Medulla oblongata (tissue), 1 donor: Measurements from ENCODE around the gene ALPI.
A peak's percentile ranks its signal among the peaks of the same experiment; 100 is the strongest.
"Not testable (repeated sequence)": the region's sequence is repeated elsewhere in the genome, so short reads cannot be mapped to it uniquely, and the experiment has no call there.

Experiments
- DNase-seq: peaks from one replicate; pipeline ENCODE4 v3.0.0-alpha.2; 2015; ENCODE audit errors: extremely low spot score

Gene ALPI

DNA sequence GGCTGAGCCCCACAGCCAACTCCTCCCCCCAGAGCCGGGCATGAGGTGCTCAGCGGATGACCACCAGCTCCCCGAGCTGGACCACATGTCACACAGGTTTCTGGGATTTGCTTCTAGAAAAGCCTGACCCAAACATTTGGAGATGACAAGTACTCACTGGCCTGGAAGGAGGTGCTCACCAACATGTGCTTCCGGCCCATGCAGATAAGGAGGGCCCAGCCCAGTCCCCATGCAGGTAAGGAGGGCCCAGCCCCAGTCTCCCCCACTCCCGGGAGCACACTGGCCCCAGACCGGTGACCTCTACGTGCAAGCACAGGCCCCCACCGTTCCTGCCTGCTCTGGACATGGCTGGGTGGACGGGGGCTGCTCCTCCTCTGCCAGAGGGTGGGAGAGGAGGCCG is 14.0 kb upstream of the ALPI start:
- not testable (repeated sequence) for DNase-seq

- not testable (repeated sequence) for DNase-seq
These were observed 13.5 kb upstream of the ALPI start for GRCh38 chr2:232442431-232442830.

- not testable (repeated sequence) for DNase-seq
These were observed 12.9 kb upstream of the ALPI start for GRCh38 chr2:232443047-232443446.

GRCh38 chr2:232443669-232444408 is 12.1 kb upstream of the ALPI start:
- not testable (repeated sequence) for DNase-seq

- no peak for DNase-seq
These were observed 11.4 kb upstream of the ALPI start for GRCh38 chr2:232444409-232445148.

DNA sequence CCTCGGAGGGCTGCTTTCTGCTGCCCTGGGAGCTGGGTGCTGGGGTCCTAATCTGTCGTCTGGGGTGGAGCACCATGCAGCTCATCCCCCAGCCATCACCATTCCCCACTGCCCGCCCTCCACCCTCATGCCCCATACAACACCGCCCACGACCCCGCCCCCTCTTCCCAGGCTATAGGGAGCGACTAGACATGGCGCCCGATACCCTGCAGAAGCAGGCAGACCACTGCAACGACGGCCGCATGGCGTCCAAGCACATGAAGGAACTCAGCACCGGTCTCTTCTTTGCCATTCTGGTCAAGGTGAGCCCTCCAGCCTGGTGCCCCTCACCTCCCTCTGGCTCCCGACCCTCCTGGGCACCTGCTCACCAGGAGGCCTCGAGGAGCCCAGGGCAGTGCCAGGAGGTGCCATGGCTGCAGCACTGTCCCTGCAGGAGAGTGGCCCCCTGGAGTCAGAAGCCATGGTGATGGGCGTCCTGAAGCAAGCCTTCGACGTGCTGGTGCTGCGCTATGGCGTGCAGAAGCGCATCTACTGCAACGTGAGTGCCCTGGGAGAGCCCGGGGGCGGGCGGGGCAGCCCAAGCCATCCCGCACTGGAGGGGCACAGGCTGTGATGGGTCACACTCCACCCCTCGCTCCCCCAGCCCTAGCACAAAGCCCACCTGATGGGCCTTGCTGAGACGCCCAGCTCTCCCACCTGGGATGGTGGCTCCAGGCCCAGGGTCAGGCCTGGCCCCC is 10.6 kb upstream of the ALPI start:
- DNase-seq = not testable (repeated sequence)

DNA sequence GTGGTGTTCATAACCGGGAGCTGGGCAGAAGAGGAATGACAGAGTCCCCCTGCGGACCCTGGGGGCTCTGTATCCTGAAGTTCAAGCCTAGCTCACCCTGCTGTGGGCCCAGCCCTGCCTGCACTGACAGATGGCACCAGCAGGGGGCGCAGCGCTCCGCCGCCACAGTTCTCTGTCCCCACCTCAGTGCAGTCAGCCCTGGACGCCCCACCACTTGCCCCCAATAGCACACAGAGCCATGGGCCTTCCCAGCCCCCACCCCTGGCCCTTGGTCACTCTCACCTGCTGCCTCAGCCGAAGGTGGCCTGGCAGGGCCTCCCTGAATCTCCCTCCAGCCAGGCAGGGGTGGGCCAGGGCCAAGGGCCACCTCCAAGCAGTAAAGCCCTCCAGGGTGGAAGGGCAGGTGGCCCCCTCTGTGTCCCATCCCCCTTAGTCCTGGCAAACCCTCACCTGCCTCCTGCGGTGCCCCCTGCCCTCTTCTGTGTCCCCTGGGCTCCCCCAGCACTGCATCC is 9.6 kb upstream of the ALPI start:
- not testable (repeated sequence) for DNase-seq

DNA sequence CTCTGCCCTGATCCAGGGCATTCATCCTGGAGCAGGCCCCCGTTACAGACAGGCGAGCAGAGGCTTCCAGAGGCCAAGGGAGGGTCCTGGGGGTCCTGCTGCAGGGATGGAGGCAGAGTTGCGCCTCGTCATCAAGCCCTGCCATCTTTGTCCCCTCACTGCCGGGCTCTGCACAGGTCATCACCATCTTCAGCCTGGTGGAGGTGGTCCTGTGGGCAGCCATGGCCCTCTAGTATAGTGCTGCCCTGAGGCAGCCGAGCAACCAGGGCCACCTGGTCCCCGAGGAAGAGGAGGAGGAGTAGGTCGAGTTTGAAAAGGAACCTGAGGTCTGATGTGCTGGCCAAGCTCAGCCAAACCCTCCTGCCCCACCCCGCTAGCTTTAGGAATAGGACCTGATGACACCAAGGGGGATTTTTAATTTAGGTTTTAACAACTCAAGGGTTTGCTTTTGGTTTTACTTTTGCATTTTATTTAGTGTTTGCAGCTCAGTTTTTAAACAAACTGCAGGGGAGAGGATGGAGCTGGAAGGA is 8.8 kb upstream of the ALPI start:
- no peak for DNase-seq

GRCh38 chr2:232447638-232448303 is 8.2 kb upstream of the ALPI start:
- DNase-seq = peak; percentile 3

GRCh38 chr2:232448304-232448690 is 7.7 kb upstream of the ALPI start:
- peak; percentile 12 for DNase-seq

GRCh38 chr2:232449964-232450363 is 6.0 kb upstream of the ALPI start:
- DNase-seq = no peak

DNA sequence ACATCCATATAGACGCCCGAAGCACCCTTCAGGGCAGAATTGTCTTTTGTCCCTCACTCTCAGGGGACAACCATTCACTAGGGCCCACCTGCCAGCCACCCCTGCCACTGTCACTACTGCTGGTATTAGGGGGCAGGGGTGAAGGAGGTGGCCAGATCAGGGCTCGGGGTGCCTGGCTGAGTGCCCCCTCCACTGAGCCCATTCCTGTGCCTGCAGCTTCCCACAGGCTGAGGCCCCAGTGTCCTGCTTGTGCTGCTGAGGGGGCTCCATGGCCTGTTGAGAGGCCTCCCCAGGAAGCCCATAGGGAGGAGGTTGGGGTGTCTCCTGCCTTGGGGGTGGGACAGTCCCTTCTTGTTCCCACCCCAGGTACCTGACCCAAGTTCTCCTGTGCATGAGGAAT is 4.3 kb upstream of the ALPI start:
- not testable (repeated sequence) for DNase-seq

DNA sequence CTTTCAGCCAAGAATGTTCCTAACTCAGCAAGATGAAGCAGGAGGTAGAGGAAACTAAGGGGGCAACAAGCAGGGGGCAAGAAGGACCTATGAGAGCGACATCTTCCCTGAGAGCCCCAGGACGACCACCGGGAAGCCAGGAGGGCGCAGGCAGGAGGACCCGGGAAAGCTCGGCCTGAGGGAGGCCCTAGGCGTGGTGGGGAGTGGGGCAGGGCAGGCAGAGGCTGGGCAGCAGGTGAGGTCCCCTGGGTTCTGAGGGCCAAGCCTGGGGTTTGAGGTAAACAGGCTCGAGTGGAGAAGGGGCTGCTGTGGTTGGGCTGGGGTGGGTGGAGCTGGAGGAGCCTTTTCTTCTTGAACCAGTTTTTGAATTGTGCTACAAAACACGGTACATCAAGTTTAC is 1.3 kb upstream of the ALPI start:
- DNase-seq = no peak

- no peak for DNase-seq
These were observed 555 bp downstream of the ALPI start for GRCh38 chr2:232456296-232457120.

- no peak for DNase-seq
These were observed 1.4 kb downstream of the ALPI start for GRCh38 chr2:232457121-232458011.

- DNase-seq = no peak
These were observed 2.2 kb downstream of the ALPI start for GRCh38 chr2:232458051-232458660.

DNA sequence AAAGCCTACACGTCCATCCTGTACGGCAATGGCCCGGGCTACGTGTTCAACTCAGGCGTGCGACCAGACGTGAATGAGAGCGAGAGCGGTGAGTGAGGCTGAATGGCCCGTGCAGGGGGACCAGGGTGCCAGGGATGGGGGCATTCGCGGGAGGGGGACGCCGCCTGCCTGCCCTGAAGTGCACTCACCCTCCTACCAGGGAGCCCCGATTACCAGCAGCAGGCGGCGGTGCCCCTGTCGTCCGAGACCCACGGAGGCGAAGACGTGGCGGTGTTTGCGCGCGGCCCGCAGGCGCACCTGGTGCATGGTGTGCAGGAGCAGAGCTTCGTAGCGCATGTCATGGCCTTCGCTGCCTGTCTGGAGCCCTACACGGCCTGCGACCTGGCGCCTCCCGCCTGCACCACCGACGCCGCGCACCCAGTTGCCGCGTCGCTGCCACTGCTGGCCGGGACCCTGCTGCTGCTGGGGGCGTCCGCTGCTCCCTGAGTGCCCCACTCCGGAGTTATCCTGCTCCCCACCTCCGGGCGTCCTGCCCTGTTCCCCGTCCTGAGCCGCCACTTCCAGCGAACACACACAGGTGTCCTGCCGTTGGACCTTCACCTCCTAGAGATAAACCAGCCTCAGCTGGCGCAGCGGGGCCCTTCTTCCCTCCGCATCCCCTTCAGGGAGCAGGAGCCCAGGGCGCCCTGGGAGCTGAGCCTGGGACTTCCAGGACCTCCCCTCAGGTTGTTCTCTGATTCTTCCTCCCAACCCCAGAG is 2.9 kb downstream of the ALPI start:
- DNase-seq = no peak

DNA sequence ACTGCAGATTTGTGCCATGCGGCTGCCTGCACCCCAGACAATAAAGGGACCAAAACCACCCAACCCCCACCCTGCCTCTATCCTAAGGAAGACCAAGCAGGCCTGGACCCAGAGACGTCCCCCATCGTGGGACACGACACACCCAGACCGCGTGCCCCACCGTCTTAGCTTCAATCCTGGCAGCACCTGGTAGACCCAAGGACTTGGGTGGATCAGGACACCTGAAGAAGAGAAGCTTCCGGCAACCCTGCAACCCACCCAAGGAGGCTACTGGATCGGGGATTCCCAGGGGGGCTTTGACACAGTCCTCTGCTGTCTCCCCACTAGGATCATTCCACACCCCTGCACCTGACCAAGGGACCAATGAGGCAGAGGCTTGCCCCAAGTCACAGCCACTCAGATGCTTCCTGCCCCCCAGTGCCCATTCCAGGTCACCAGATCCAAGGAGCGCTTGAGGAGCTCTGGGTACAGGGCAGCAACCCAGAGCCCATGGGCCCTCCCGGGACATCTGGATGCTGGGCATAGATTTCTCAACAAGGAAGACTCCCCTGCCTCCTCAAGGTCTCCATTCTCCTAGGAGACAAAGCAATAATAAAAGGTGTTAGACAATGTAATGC is 3.6 kb downstream of the ALPI start:
- no peak for DNase-seq
